ENCODE measurements around the gene CARD10. TPM values are rescaled to one million over a fixed set of nuclear protein-coding genes. Genes with fewer than 3 reads are reported as not detected.
A peak's percentile ranks its signal among the peaks of the same experiment; 100 is the strongest.

The CARD10 gene
- total and polyA plus RNA-seq, 2 of the 13 experiments (the other 11 are each of a cell fraction or from before 2014, with no cell fraction given) = 35.2 to 55.8 TPM

- TF ChIP-seq TFE3 (CRISPR knock-in tag; IDR thresholded peaks at IDR 0.05) (no peak), NR1H2 (CRISPR knock-in tag; IDR thresholded peaks at IDR 0.05; ENCODE audit: borderline replicate concordance, low read depth) (no peak), ZFP90 (CRISPR knock-in tag; IDR thresholded peaks at IDR 0.05; ENCODE audit: borderline replicate concordance) (no peak), NFIC (IDR thresholded peaks at IDR 0.05; ENCODE audit: low read length) (no peak), GZF1 (CRISPR knock-in tag; IDR thresholded peaks at IDR 0.05) (no peak), ZKSCAN5 (CRISPR knock-in tag; IDR thresholded peaks at IDR 0.05) (no peak), KAT7 (CRISPR knock-in tag; IDR thresholded peaks at IDR 0.05; ENCODE audit: borderline replicate concordance) (0 out of 2 replicates have a peak, but pooled peaks have one; percentile 20), ARID4A (CRISPR knock-in tag; IDR thresholded peaks at IDR 0.05; ENCODE audit: borderline replicate concordance) (peak; percentile 50; the same call in 1 of the 2 replicates), AGO1 (IDR thresholded peaks at IDR 0.05; ENCODE audit: low read depth, low read length, poor library complexity, severe bottlenecking) (peak; percentile 59), POGZ (CRISPR knock-in tag; IDR thresholded peaks at IDR 0.05) (no peak), RCOR2 (CRISPR knock-in tag; IDR thresholded peaks at IDR 0.05) (no peak; the same call in 1 of the 2 replicates), ATF7 (IDR thresholded peaks at IDR 0.05) (no peak), ATF7 (CRISPR knock-in tag; IDR thresholded peaks at IDR 0.05) (no peak), ZFX (CRISPR knock-in tag; IDR thresholded peaks at IDR 0.05; ENCODE audit: low read depth) (no peak), ZKSCAN8 (CRISPR knock-in tag; IDR thresholded peaks at IDR 0.05; ENCODE audit: borderline replicate concordance) (peak; percentile 38; the same call in 1 of the 2 replicates)
- TF ChIP-seq, protein P1, sequence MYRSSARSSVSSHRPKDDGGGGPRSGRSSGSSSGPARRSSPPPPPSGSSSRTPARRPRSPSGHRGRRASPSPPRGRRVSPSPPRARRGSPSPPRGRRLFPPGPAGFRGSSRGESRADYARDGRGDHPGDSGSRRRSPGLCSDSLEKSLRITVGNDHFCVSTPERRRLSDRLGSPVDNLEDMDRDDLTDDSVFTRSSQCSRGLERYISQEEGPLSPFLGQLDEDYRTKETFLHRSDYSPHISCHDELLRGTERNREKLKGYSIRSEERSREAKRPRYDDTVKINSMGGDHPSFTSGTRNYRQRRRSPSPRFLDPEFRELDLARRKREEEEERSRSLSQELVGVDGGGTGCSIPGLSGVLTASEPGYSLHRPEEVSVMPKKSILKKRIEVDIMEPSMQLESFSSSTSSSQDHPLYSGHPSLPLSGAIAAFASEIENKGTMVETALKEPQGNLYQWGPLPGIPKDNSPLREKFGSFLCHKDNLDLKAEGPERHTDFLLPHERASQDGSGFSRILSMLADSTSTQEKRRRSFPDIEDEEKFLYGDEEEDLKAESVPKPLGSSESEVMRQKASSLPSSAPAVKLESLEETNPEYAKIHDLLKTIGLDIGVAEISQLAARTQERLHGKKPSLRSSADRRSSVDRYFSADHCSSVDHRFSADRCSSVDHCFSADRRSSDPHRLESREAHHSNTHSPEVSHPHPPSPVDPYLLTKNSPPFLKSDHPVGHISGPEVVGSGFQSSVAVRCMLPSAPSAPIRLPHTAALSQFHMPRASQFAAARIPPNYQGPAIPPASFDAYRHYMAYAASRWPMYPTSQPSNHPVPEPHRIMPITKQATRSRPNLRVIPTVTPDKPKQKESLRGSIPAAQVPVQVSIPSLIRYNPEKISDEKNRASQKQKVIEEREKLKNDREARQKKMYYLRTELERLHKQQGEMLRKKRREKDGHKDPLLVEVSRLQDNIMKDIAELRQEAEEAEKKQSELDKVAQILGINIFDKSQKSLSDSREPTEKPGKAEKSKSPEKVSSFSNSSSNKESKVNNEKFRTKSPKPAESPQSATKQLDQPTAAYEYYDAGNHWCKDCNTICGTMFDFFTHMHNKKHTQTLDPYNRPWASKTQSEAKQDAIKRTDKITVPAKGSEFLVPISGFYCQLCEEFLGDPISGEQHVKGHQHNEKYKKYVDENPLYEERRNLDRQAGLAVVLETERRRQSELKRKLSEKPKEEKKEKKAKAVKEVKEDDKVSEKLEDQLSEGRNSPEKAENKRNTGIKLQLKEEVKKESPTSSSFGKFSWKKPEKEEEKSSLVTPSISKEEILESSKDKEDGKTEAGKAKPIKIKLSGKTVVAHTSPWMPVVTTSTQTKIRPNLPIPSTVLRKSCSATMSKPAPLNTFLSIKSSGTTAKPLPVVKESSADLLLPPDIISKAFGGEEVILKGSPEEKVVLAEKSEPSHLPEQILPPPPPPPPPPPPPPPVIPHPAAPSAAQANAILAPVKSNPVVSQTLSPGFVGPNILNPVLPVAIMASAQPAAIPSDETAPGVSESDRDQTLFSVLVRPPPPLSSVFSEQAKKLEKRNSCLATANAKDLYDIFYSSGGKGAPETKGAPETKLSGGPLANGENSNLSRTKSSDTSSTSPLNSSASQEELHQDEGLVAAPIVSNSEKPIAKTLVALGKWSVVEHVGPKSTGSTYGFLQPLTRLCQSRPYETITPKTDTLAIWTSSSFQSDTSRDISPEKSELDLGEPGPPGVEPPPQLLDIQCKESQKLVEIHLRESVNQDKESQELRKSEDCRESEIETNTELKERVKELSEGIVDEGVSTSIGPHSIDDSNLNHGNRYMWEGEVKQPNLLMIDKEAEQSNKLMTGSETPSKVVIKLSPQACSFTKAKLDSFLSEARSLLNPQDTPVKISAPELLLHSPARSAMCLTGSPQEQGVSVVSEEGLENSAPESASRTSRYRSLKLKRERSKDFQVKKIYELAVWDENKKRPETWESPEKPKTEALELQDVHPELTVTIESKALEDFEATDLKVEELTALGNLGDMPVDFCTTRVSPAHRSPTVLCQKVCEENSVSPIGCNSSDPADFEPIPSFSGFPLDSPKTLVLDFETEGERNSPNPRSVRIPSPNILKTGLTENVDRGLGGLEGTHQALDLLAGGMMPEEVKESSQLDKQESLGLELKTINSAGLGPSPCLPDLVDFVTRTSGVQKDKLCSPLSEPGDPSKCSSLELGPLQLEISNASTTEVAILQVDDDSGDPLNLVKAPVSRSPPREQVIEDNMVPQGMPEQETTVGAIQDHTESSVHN (CRISPR knock-in tag; IDR thresholded peaks at IDR 0.05) = no peak
Observed at GRCh38 chr22:37486224-37486845, 32.9 kb downstream of the CARD10 start, which contains the start of gene MFNG (continued).

Data from HepG2 (cell line).